HEK293 (cell line): Measurements from ENCODE around the gene CSAD.

Source experiments
- CTCF ChIA-PET: fragments of 350-600 bp; formaldehyde crosslinking; extraction: SDS; loops from one replicate; lab custom pipeline; 2021; ENCODE audit warnings: antibody characterized with exemption; lab: Yijun Ruan, JAX
- POLR2A ChIA-PET: fragments of 300-600 bp; formaldehyde crosslinking; extraction: SDS; loops from one replicate; lab custom pipeline; 2020; ENCODE audit warnings: antibody characterized with exemption, inconsistent platforms; lab: Yijun Ruan, JAX
- H3K27ac ChIP-seq: fragments of 200-500 bp; sonication (Bioruptor generic); 2 replicates; pipeline ENCODE4 v1.5.1; 2014; ENCODE audit warnings: low read depth, low read length, control low read depth, inconsistent platforms; ENCODE audit errors: extremely low read depth
- H3K36me3 ChIP-seq, 2 experiments: fragments of 200-500 bp in 1 of 2; sonication (Bioruptor generic) in 1 of 2; 1 replicate in 1 of 2; 2 replicates in 1 of 2; pipeline ENCODE4 v1.5.1; 2014 to 2017; ENCODE audit warnings: inconsistent platforms in 2 of 2, low read length in 2 of 2; ENCODE audit not compliant: control insufficient read depth in 2 of 2, insufficient read depth in 1 of 2
- H3K4me1 ChIP-seq: fragments of 200-500 bp; sonication (Bioruptor generic); 2 replicates; pipeline ENCODE4 v1.5.1; 2014; ENCODE audit warnings: mild to moderate bottlenecking, low read length, inconsistent platforms; ENCODE audit not compliant: control insufficient read depth, insufficient read depth
- H3K4me3 ChIP-seq: 2 replicates; pipeline ENCODE4 v1.5.1; 2011; ENCODE audit warnings: low read depth, mild to moderate bottlenecking, control low read depth, low read length, moderate library complexity
- H3K9me3 ChIP-seq: fragments of 200-500 bp; sonication (Bioruptor generic); 2 replicates; pipeline ENCODE4 v1.5.1; 2014; ENCODE audit warnings: low read depth, low read length, inconsistent platforms; ENCODE audit not compliant: control insufficient read depth, insufficient read depth
- FEZF1 ChIP-seq: fragments of 450-650 bp; formaldehyde crosslinking; IDR thresholded peaks from 2 replicates; pipeline ENCODE4 v1.5.1; 2016; ENCODE audit warnings: missing biosample characterization, missing genetic modification characterization
- GLI4 ChIP-seq: fragments of 450-650 bp; formaldehyde crosslinking; IDR thresholded peaks from 2 replicates; pipeline ENCODE4 v1.5.1; 2016; ENCODE audit warnings: missing biosample characterization, missing genetic modification characterization
- REPIN1 ChIP-seq: fragments of 450-650 bp; formaldehyde crosslinking; IDR thresholded peaks from 2 replicates; pipeline ENCODE4 v1.5.1; 2017; ENCODE audit warnings: missing biosample characterization, missing genetic modification characterization, low read depth
- SALL2 ChIP-seq: fragments of 450-650 bp; formaldehyde crosslinking; IDR thresholded peaks from 2 replicates; pipeline ENCODE4 v1.5.0; 2017; ENCODE audit warnings: missing biosample characterization, mild to moderate bottlenecking, missing genetic modification characterization, borderline replicate concordance
- TCF7L2 ChIP-seq: IDR thresholded peaks from 2 replicates; pipeline ENCODE4 v1.6.1; 2011; ENCODE audit warnings: low read depth, mild to moderate bottlenecking, inconsistent platforms, low read length, moderate library complexity, borderline replicate concordance
- ZBTB7A ChIP-seq: fragments of 450-650 bp; formaldehyde crosslinking; IDR thresholded peaks from 2 replicates; pipeline ENCODE4 v1.5.1; 2016; ENCODE audit warnings: low read depth, missing biosample characterization, missing genetic modification characterization
- ZEB2 ChIP-seq: fragments of 450-650 bp; formaldehyde crosslinking; IDR thresholded peaks from 2 replicates; pipeline ENCODE4 v1.5.1; 2016; ENCODE audit warnings: missing biosample characterization, missing genetic modification characterization
- ZNF114 ChIP-seq: fragments of 450-650 bp; formaldehyde crosslinking; IDR thresholded peaks from 2 replicates; pipeline ENCODE4 v1.5.0; 2017; ENCODE audit warnings: missing biosample characterization, missing genetic modification characterization
- ZNF132 ChIP-seq: fragments of 450-650 bp; formaldehyde crosslinking; IDR thresholded peaks from 2 replicates; pipeline ENCODE4 v1.5.1; 2017; ENCODE audit warnings: missing biosample characterization, missing genetic modification characterization, borderline replicate concordance
- ZNF148 ChIP-seq: fragments of 450-650 bp; formaldehyde crosslinking; IDR thresholded peaks from 2 replicates; pipeline ENCODE4 v1.5.0; 2017; ENCODE audit warnings: missing biosample characterization, missing genetic modification characterization, borderline replicate concordance
- ZNF16 ChIP-seq: fragments of 450-650 bp; formaldehyde crosslinking; IDR thresholded peaks from 2 replicates; pipeline ENCODE4 v1.5.1; 2016; ENCODE audit warnings: low read depth, missing biosample characterization, missing genetic modification characterization
- ZNF169 ChIP-seq: fragments of 450-650 bp; formaldehyde crosslinking; IDR thresholded peaks from 2 replicates; pipeline ENCODE4 v1.5.1; 2016; ENCODE audit warnings: missing biosample characterization, missing genetic modification characterization
- ZNF184 ChIP-seq: fragments of 450-650 bp; IDR thresholded peaks from 2 replicates; pipeline ENCODE4 v1.5.1; 2018; ENCODE audit warnings: missing biosample characterization, mild to moderate bottlenecking, missing genetic modification characterization
- ZNF350 ChIP-seq: fragments of 450-650 bp; formaldehyde crosslinking; IDR thresholded peaks from 2 replicates; pipeline ENCODE4 v1.5.0; 2017; ENCODE audit warnings: missing biosample characterization, mild to moderate bottlenecking, missing genetic modification characterization
- ZNF366 ChIP-seq: fragments of 450-650 bp; formaldehyde crosslinking; conservative IDR thresholded peaks from 2 replicates; pipeline ENCODE4 v1.5.1; 2016; ENCODE audit warnings: missing biosample characterization, missing genetic modification characterization
- ZNF561 ChIP-seq: fragments of 450-650 bp; IDR thresholded peaks from 2 replicates; pipeline ENCODE4 v1.5.1; 2018; ENCODE audit warnings: missing biosample characterization, missing genetic modification characterization, borderline replicate concordance
- ZNF701 ChIP-seq: fragments of 450-650 bp; formaldehyde crosslinking; IDR thresholded peaks from 2 replicates; pipeline ENCODE4 v1.5.1; 2016; ENCODE audit warnings: missing biosample characterization, missing genetic modification characterization
- ZSCAN18 ChIP-seq: fragments of 450-650 bp; formaldehyde crosslinking; IDR thresholded peaks from 2 replicates; pipeline ENCODE4 v1.5.1; 2016; ENCODE audit warnings: missing biosample characterization, missing genetic modification characterization
- ZSCAN23 ChIP-seq: fragments of 450-650 bp; formaldehyde crosslinking; IDR thresholded peaks from 2 replicates; pipeline ENCODE4 v1.5.1; 2016; ENCODE audit warnings: missing biosample characterization, missing genetic modification characterization
- TF ChIP-seq, protein P1 (sequence below): IDR thresholded peaks from 2 replicates; pipeline ENCODE4 v1.6.1; 2011; ENCODE audit warnings: mild to moderate bottlenecking, low read depth, low read length, borderline replicate concordance

CSAD gene

GRCh38 chr12:53147653-53148052 lies 33.1 kb downstream of the CSAD start:
- CTCF ChIA-PET = no interaction called here
- no peaks in the 10 kb centered on the region for H3K9me3 ChIP-seq
- no peak overlapping the region for H3K4me3 ChIP-seq
- no peaks in the 10 kb centered on the region for H3K4me1 ChIP-seq
- no peak overlapping the region for H3K27ac ChIP-seq
- POLR2A ChIA-PET = no interaction called here
- no peak for TF ChIP-seq REPIN1 (tag by site-specific recombination)
- TF ChIP-seq, all 188 proteins: peak for 0
- no peaks in the 10 kb centered on the region for H3K36me3 ChIP-seq

DNA sequence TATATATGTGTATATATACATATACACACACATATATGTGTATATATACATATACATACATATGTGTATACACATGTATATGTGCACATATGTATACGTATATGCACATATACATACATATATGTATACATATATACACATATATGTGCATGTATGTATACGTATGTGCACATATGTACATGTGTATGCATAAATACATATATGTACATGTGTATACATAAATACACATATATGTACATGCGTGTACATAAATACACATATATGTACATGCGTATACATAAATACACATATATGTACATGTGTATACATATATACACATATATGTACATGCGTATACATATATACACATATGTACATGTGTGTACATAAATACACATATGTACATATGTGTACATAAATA lies 33.5 kb downstream of the CSAD start:
- Histone ChIP-seq H3K4me3 (no peak overlapping the region), H3K27ac (no peak overlapping the region), H3K9me3 (no peaks in the 10 kb centered on the region), H3K4me1 (no peaks in the 10 kb centered on the region), H3K36me3 (no peaks in the 10 kb centered on the region)
- TF ChIP-seq ZNF132 (tag by site-specific recombination) = no peak
- ChIA-PET POLR2A (interaction anchor here (1.0 kb wide), 1 partner anchor 68 kb away, joined by 6 read pairs; the partner anchor contains the start of gene SPRYD3), CTCF (interaction anchor here (0.6 to 0.8 kb wide), 2 partner anchors 26 to 86 kb away, joined by 3 to 4 read pairs; no protein-coding TSS in a partner anchor)

- H3K36me3 ChIP-seq = no peaks in the 10 kb centered on the region
- no peaks in the 10 kb centered on the region for H3K9me3 ChIP-seq
- no peak overlapping the region for H3K27ac ChIP-seq
- ChIA-PET CTCF (interaction anchor here (0.6 to 1.8 kb wide), 4 partner anchors 14 to 299 kb away, joined by 3 to 9 read pairs (median 3); partner anchors contain the start of gene IGFBP6), POLR2A (interaction anchor here (1.0 kb wide), 1 partner anchor 67 kb away, joined by 6 read pairs; the partner anchor contains the start of gene SPRYD3)
- no peaks in the 10 kb centered on the region for H3K4me1 ChIP-seq
- TF ChIP-seq ZEB2 (no peak), ZSCAN23 (tag by site-specific recombination) (no peak), SALL2 (tag by site-specific recombination) (no peak), ZNF350 (tag by site-specific recombination) (no peak), FEZF1 (tag by site-specific recombination) (no peak), GLI4 (tag by site-specific recombination) (no peak), ZNF184 (tag by site-specific recombination) (no peak), ZNF169 (tag by site-specific recombination) (no peak), ZBTB7A (tag by site-specific recombination) (no peak), ZNF561 (tag by site-specific recombination) (no peak)
- TF ChIP-seq, protein P1, sequence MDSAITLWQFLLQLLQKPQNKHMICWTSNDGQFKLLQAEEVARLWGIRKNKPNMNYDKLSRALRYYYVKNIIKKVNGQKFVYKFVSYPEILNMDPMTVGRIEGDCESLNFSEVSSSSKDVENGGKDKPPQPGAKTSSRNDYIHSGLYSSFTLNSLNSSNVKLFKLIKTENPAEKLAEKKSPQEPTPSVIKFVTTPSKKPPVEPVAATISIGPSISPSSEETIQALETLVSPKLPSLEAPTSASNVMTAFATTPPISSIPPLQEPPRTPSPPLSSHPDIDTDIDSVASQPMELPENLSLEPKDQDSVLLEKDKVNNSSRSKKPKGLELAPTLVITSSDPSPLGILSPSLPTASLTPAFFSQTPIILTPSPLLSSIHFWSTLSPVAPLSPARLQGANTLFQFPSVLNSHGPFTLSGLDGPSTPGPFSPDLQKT = no peak
- H3K4me3 ChIP-seq = no peak overlapping the region
These were observed 35.1 kb downstream of the CSAD start for GRCh38 chr12:53145383-53146260.

DNA sequence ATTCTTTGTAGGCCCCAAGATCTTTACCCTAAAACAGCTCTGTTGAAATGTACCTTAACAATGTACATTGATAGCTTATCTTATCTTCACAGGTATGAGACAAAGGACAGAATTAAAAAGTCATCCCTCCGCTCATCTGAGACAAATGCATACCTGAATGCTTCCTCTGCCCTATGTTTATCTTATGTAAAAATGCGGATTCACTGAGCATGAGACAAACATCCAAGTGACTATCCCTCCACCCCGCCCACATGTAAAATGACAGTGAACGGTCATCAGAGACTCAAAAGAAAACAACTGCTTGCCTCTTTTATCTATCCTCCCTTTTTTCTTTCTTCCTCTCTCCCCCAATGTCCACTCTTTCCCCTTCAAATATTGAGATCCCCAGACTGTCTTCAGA lies 37.4 kb downstream of the CSAD start:
- TF ChIP-seq ZNF366 (tag by site-specific recombination) (no peak), TCF7L2 (no peak), ZNF148 (tag by site-specific recombination) (no peak), ZNF701 (no peak), ZNF114 (no peak), ZSCAN18 (tag by site-specific recombination) (no peak), ZNF16 (tag by site-specific recombination) (no peak)
- no peaks in the 10 kb centered on the region for H3K36me3 ChIP-seq
- H3K27ac ChIP-seq = no peak overlapping the region
- H3K4me1 ChIP-seq = no peaks in the 10 kb centered on the region
- ChIA-PET POLR2A (interaction anchor here (0.6 kb wide), 1 partner anchor 1120 kb away, joined by 4 read pairs; no protein-coding TSS in a partner anchor), CTCF (no interaction called here)
- H3K4me3 ChIP-seq = no peak overlapping the region
- no peaks in the 10 kb centered on the region for H3K9me3 ChIP-seq
